Measurements from ENCODE around the gene CA10.

The CA10 gene

DNA sequence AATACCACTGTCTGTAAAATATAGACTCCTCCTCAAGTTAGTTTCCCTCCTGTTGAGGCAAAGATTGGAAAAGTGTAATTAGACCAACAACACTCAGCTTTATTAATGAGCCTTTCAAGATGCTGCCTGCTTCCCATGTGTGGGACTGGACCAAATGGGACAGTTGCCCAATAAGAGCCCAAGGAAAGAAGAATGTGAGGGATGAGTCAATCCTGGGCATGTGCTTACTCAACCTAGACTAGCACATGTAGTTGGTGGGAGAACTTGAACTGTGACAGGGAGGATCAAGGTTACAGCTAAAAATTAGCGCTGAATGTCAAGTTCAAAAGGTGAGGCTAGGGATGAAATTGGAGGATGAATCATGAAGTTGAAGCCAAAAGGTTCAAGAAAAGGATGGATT is 435.5 kb downstream of the CA10 start:
- no peak for DNase-seq (ENCODE audit: low spot score)

DNA sequence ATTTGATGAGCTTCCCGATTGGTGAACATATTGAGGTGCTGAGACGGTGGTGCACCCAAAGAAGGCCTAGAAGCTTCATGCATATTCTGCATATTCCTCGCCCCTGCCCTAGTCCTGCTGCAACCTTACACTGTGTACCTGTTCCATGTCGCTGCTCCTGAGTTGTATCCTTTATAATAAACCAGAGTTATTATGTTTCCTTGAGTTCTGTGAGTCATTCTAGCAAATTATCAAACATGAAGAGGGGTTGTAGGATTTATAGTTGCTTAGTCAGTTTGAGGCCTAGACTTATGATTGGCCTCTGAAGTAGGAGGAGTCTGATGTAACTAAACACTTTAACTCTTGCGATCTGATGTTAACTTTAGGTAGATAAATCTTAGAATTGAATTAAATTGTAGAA is 436.8 kb downstream of the CA10 start:
- DNase-seq (ENCODE audit: low spot score): no peak

DNA sequence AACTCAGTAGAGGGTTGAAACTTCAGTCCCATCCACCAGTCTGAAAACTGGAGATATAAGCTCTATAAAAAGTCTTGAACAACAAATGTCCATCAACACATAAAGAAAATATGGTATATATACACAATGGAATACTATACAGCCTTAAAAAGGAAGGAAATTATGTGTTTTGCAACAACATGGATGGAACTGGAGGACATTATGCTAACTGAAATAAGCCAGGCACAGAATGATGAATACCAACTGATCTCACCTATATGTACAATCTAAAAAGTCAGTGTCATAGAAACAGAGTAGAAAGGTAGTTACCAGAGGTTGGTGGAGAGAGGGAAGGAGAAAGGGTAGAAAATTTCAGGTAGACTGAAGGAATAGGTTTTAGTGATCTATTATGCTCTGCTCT is 438.1 kb downstream of the CA10 start:
- no peak for DNase-seq (ENCODE audit: low spot score)

DNA sequence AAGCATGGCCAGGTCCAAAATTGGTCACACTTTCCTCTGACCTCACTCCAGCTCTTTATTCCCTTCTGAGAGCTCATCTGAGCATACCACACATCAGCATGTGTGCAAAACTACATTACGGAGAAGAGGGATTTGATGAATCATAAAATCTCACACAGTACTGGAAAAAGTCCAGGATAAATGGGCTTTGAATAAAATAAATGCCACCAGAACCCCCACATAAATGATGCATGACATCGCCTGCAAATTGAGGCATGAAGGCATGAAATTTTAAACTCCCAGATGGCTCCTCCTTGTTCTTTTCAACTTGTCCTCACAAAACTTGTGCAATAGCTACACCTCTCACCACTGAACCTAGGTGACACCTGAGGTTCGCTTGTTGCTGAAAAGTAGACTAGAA is 439.5 kb downstream of the CA10 start:
- DNase-seq (ENCODE audit: low spot score): no peak

DNA sequence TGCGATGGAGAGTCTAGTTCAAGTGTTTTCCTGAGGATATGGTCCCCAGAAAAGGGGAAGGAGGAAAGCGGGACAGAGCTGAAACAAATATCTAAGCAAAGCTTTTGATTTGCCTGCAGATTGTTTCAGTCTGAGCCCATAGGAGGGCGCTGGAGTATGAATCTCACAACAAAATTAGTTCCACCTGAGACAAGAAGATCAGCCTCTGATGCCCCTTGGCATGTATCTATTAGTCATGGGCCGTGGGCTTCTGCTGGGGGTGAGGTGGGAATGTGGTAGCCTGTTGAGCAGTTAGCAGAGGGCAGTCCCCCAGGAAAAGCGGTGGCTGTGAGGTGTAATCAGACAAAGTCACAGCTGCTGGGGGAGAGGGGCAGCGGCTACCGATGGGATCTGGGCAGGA is 446.9 kb downstream of the CA10 start:
- DNase-seq (ENCODE audit: low spot score): no peak

DNA sequence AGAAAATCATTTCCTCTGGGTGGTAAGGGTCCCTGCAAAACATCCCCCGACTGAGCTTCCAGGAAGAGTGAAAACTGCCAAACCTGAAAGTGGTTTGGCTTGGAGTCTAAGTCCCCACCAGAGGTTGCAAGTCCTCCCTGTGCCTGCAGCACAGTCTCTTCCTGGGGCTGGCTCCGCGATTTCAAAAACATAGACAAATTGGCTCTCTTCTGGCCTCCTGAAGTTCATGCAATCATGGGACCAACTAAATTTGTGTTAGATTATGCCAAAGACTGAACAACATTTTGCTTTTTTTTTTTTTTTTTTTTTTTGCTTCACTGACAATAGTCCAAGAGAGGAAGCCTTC is 447.9 kb downstream of the CA10 start:
- no peak for DNase-seq (ENCODE audit: low spot score)

DNA sequence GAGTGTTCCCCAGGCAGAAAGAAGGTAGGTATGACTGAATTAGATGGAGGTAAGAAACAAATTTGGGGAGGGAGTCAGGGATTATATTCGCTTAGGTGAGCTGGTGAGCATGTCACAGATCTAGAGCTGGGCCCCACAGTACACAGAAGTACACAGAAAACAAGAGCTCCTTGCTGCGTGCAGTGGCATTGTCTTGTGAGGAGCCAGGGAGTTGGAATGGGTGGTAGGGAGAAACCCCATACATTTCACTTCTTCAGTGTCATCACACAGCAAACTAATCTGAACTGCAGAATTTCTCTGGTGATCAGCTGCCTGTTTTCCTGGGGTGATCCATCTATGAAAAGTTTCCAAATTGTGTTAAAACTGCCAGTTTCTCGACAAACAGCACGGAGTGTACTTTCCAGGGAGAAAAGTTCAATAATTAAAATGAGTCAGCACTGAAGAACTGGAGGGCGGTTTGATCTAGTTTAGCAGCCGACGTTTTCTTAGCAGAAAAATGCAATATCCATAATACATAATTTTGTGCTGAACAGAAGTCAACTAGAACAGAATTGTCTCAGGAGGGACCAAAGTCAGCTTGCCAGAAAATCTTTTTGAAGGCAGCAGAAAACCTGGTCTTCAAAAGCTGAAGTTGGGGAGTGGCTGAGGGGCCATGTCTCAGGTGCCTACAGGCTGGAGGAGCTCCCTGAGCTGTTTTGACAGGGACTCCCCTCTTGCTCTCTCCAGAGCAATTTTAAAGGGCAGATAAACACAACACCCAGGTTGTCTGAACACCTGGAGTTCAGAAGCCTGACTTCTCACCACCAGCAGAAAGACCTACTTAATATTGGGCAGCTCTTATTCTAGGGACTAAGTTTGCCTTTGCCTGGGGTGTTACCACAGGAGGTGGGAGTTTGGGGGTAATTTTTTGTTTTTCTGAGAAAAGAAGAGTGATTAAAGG is 448.6 kb downstream of the CA10 start:
- DNase-seq (ENCODE audit: low spot score): no peak

DNA sequence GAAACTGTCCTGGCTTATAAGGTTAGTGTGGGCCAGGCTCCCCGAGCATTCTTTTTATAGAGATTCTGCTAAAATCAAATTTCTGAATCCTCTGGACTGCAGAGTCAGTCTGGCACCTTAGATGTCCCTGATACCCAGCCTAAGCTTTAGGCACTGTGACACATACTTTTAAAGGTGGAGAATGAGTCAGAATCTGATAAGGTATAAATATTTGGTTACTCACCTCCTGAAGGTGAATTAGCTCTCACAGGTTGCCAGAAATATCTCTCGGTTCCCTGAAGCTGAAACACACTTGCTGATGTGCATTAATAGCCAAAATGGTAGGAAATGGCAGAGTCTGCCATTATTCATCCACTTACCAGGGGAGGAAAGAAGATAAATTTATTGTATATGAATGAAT is 451.3 kb downstream of the CA10 start:
- no peak for DNase-seq (ENCODE audit: low spot score)

DNA sequence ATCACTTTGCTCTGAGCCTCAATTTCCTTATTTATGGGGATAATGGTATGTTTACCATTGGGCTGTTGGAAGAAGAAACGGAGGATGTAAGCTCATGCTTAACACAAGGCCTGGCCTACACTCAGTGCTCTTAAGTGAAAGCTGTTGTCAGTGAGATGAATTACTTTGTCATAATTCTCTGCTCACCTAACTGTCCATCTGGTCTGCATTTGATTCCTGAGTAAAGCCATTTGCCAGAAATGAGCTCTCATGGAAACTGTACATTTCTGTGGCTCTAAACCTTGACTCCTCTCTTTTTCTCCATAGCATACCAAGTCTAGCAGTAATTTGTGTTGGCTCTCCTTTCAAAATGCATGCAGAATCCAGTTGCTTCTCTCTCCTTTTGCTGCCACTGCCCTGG is 452.4 kb downstream of the CA10 start:
- no peak for DNase-seq (ENCODE audit: low spot score)

DNA sequence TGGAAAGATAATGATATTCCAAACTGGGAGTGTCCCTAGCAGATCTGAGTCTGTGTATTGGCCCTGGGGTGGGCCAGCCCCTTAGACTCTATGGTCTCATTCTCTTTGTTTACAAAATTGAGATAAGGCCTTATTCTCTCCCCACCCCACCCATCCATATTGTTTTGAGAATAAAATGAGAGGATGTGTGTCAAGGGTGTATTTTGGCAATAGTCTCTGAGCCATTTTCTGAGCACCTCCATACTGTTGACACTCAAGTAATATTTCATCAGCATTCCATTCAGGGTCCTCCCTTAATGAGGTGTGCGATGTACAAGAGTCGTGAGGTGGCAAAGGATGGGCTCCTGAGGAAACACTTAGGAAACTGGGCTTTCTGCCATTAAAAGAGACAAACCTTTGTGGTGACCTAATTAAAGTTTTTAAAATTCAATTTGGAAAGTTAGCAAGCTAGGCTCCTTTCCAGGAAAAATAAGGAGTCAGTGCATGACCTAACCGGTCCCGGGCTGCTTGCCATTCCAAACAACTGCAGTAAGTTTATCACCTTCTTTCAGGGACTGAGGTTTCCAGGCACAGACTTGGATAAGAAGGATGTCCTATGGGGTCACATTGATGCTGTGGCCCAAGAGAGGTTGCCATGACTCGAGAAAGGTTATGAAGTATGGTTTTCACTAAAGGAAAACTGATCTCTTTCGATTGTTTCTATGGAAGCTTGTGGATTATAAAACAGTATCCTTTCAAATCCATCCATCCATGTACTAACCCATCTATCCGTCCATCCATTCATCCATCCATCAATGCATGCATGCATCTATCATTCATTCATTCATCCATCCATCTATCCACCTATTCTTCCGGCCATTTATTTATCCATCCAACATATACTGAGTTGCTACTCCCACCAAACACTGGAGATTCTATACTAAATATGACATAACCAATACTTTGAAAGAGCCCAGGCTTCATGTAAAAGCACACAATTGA is 454.9 kb downstream of the CA10 start:
- DNase-seq (ENCODE audit: low spot score): no peak

DNA sequence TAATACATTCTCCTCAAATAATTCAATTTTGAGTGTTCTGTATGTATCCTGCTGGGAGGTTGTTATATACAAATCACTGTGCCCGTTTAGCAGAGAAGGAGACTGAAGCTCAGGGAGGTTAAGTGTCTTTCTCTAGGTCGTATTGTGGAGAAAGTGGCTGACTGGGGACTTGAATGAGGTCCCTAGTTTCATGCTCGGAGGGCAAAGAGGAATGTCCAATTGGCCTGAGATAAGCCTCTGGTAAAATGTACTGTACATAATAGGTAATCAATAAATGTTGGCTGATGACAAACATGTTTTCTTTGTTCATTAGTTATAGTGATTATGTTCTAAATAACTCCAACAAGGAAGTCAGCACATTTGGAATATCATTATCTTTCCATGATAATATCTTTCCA is 455.6 kb downstream of the CA10 start:
- no peak for DNase-seq (ENCODE audit: low spot score)

DNA sequence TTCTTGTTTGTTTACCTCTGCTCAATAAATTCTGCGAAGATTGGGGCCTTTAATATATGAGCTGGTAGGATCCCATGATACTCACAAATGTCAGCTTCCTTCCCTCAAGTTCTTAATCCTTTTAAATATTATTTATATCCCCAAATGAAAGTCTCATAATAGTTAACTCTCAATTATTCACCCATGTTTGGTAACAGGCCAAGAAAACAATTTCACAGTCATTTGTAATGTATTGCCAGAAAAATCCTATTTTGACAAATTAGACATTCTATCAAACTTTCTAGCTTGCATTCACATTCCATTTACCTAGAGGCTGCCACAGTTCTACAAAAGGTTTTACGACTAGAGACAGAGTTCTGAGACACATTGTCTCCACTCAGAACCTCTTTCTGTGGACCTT is 457.0 kb downstream of the CA10 start:
- no peak for DNase-seq (ENCODE audit: low spot score)

DNA sequence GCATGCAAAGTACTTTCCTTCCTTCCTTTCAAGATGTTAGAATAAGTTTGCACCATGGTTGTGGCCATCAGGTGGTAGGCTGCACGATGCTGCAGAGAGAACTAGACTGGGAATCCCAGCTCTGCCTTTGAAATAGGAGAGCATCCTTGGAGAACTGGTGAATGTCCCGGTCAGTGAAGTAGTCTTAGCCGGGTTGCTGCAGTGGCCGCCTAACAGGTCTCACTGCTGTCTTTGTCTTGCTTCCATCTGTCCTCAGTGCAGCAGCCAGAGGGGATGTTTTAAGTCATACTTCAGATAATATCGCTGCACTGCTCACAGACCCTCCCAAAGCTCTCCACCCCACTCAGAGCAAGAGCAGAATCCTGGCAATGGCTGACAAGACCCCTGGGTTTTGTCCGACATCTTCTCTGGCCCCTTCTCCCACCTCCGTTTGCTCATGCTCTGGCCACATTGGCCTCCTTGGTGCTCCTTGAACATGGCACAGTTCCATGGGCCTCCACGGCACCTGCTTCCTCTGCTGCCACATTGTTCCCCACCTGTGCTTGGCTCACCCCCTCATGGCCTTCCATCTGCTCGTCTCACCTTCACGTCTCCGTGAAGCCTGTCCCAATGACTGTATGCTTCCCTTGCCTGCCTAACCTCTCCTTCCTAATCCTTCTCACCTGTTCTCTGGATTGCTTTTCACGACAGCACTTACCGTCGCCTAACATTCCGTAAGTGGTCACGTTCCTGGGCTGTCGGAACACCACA is 458.3 kb downstream of the CA10 start:
- DNase-seq (ENCODE audit: low spot score): no peak

DNA sequence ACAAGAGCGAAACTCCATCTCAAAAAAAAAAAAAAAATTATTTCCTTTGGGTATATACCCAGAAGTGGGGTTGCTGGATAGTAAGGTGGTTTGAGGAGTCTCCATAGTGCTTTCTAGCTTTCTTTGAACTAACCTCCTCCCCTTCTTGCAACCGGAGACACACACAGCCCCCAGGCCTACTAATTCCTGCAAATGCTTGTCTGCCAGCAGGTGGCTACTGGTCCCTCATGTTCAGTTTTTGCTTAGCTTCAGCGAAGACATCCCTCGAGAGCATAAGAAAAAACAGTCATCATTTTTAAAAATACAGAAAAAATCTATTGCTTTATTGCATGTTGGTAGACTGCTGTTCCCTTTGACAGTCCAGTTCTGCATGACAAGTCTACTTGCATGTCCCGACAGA is 459.2 kb downstream of the CA10 start:
- no peak for DNase-seq (ENCODE audit: low spot score)

DNA sequence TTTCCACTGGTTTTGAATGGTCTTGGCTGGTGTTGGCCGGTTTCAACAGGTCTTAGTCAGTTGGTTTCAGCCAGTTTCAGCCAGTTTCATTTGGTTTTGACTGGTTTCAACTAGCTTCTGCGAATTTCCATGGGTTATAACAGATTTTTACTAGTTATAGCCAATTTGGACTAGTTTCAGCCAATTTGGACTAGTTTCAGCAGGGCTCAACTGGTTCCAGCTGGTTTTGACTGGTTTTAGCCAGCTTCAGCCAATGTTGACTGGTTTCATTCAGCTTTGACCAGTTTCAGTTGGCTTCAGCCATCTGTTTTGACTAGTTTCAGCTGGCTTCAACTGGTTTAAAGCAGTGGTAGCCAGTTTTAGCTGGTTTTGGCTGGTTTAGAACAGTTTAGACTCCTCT is 465.6 kb downstream of the CA10 start:
- no peak for DNase-seq (ENCODE audit: low spot score)

DNA sequence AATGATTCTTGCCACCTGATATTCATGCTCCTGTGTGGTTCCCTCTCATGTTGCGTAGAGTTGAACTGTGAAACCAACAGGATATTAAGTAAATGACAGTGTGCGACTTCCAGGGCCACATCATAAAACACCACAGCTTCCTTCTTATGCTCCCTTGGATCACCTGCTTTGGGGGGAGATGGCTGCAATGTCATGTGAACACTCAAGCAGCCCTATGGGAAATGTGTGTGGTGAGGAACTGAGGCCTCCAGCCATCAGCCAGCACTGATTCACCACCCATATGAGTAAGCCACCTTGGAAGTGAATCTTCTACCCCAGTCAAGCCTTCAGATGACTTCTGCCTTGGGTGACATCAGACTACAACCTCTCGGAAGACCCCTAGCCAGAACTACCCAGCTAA is 470.6 kb downstream of the CA10 start:
- DNase-seq (ENCODE audit: low spot score): no peak

DNA sequence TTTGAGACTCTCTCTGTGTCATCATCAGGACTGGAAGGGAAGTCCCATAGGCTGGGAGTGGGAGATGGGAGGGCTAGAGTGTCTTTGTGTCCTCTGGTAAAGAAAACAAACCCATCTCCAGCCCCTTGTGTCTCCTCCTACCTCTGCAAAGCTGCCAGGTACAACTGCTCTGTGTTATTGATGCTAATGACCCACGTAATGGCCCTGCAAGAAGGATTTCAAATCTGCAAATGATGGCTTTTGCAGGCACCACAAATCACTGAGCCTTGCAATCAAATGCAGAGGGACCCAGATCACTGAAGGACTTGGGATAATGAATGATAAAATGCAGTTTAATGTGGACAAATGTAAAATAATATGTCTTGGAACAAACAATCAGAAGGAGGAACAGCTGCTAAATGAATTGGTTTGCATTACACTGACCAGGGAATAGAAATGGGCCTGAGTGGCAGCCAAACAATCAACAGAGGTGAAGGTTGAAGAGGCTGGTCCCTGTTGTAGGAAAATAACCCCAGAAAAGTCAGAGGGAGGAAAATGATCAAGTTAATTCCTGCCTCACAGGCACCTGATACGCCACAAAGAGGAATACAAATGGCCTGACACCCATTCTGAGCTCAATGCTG is 473.1 kb downstream of the CA10 start:
- no peak for DNase-seq (ENCODE audit: low spot score)

DNA sequence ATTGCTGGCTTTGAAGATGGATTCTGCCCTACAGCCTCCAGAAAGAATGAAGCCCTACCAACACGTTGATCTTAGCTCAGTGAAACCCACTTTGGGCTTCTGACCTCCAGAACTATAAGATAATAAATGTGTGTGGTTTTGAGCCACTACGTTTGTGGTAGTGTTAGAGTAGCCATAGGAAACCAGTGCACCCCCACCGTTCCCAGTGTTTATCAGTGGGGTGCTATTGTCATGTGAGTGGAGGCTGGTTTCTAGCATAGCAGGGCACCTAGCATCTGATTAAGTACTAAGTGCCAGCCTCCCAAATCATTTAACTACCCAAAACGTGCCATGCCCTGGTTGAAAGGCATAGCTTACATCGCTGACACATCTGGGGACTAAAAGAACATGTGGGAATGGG is 474.3 kb downstream of the CA10 start:
- DNase-seq (ENCODE audit: low spot score): no peak

DNA sequence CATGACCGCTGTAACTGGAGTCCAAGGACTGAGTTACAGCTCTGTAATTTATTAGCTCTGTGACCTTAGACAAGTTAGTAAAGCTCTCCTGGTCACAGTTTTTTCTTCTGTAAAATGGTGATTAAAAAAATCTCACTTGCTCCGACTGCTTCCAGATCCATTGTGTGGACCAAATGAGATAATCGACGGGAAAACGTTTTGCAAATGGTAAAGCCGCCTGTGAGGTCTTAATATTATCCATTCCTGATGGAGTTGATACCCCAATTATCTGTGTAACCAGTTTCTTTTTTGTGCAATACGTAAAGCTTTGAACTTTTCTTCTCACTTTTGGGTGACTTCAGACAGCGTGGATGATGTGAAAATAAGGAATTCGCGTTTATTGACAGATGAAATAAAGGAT is 475.2 kb downstream of the CA10 start:
- DNase-seq (ENCODE audit: low spot score): no peak

DNA sequence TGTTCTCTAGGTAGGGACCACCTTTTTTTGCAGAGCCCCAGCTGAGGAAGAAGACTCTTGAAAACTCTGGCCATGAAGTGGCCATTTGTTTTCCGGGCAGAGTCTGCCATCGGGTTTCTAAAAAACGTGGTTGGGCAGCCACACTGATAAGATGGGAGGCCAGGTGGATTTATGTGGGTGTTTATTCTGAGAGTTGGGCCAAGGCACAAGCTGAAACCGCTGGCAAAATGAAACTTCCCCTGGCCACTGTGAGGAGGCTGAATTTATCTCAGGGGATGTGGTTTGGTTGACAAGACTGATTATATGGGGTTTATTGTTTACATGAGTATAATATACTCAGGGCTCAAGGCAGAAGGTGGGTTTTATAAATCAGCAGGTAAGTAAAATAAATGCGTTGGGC is 476.4 kb downstream of the CA10 start:
- no peak for DNase-seq (ENCODE audit: low spot score)

DNA sequence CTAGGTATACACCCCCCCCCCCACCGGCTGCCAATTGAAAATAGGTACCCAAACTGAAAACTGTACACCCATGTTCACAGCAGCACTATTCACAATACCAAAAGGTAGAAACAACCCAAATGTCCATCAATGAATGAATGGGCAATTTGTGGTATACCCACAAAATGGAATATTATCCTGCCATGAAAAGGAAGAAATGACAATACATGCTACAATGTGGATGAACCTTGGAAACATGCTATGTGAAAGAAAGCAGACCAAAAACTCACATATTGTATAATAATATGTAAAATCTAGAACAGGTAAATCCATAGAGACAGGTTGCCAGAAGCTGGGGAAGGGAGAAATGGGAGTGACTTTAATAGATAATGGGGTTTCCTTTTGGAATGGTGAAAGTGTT is 480.6 kb downstream of the CA10 start:
- no peak for DNase-seq (ENCODE audit: low spot score)

Data from AG08395 (cell line).